ENCODE measurements around the gene CNOT4. TPM values are rescaled to one million over a fixed set of nuclear protein-coding genes. Genes with fewer than 3 reads are reported as not detected.
A peak's percentile ranks its signal among the peaks of the same experiment; 100 is the strongest.

CNOT4 gene
- total and polyA plus RNA-seq, 2 of the 13 experiments (the other 11 are each of a cell fraction or from before 2014, with no cell fraction given) = 7.4 to 8.4 TPM

GRCh38 chr7:135509839-135510591 lies at the start of gene CNOT4 (continued):
- TF ChIP-seq AGO1 (IDR thresholded peaks at IDR 0.05; ENCODE audit: low read depth, low read length, poor library complexity, severe bottlenecking) (no peak), MAX (IDR thresholded peaks at IDR 0.05) (peak; percentile 94), YEATS2 (CRISPR knock-in tag; IDR thresholded peaks at IDR 0.05; ENCODE audit: borderline replicate concordance) (peak; percentile 59; the same call in 1 of the 2 replicates), ZNF605 (CRISPR knock-in tag; IDR thresholded peaks at IDR 0.05) (peak; percentile 36; the same call in 1 of the 2 replicates), ZSCAN30 (CRISPR knock-in tag; IDR thresholded peaks at IDR 0.05) (no peak), TCF7 (IDR thresholded peaks at IDR 0.05; ENCODE audit: low read depth) (no peak), MBNL3 (CRISPR knock-in tag; conservative IDR thresholded peaks at IDR 0.05) (no peak), MIER3 (CRISPR knock-in tag; IDR thresholded peaks at IDR 0.05; ENCODE audit: borderline replicate concordance) (no peak), ZFX (CRISPR knock-in tag; IDR thresholded peaks at IDR 0.05; ENCODE audit: low read depth) (peak; percentile 99), ZNF281 (CRISPR knock-in tag; IDR thresholded peaks at IDR 0.05; ENCODE audit: borderline replicate concordance) (peak; percentile 57; the same call in 1 of the 2 replicates), HOXA5 (CRISPR knock-in tag; IDR thresholded peaks at IDR 0.05) (0 out of 2 replicates have a peak, but pooled peaks have one; percentile 9), HNF1B (CRISPR knock-in tag; IDR thresholded peaks at IDR 0.05) (peak; percentile 74), GATAD2A (CRISPR knock-in tag; IDR thresholded peaks at IDR 0.05) (peak; percentile 27; the same call in 1 of the 2 replicates), ZNF576 (CRISPR knock-in tag; IDR thresholded peaks at IDR 0.05) (no peak), ZNF362 (CRISPR knock-in tag; IDR thresholded peaks at IDR 0.05; ENCODE audit: borderline replicate concordance) (peak; percentile 41; the same call in 1 of the 2 replicates), U2AF1 (optimal IDR thresholded peaks at IDR 0.05; ENCODE audit: low read depth, low read length) (peak; percentile 79), SUZ12 (IDR thresholded peaks at IDR 0.05; ENCODE audit: low read depth, low read length) (peak; percentile 81), MED1 (CRISPR knock-in tag; IDR thresholded peaks at IDR 0.05) (peak; percentile 42; the same call in 1 of the 2 replicates), PRDM4 (CRISPR knock-in tag; IDR thresholded peaks at IDR 0.05; ENCODE audit: borderline replicate concordance) (peak; percentile 12; the same call in 1 of the 2 replicates)

Data from HepG2 (cell line).